Muscle of back (tissue), 11 donors: ENCODE measurements around the gene PARP12. TPM values are rescaled to one million over a fixed set of nuclear protein-coding genes. Genes with fewer than 3 reads are reported as not detected.
A peak's percentile ranks its signal among the peaks of the same experiment; 100 is the strongest.

Experiments
- DNase-seq, 3 donors: peaks; one replicate each; pipeline versions ENCODE4 v3.0.0 to v3.0.0-alpha.2; 2013
- polyA plus RNA-seq, 10 donors: library from polyadenylated mRNA; unstranded; fragments of 120-200 nt; gene quantifications; one replicate each; pipeline ENCODE4 v1.2.1, GENCODE V29; 2013; ENCODE audit not compliant: insufficient read length in 10 of 10

Gene PARP12
- polyA plus RNA-seq, 10 donors, result 5.8 to 17.6 (median 10.1) TPM

DNA sequence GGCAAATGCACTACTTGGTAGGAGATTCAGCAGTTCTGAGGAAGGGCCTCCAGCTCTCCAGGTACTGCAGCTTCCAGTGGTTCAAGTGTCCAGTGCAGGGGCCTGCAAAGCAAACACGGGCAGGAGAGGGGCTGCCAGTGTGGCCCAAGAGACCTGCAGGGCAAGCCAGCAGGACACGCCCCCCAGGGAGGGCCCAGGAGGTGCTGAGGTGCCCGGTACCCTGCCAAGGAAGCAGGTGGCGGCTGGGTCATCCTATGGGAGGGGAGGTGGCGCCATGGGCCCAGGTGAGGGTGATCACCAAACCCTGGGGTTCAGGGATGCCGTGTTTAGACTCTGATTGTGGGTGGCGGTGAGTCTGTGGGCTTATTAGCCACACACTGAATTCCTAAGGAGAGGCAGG, 45.7 kb downstream of the PARP12 start:
- DNase-seq, result no peak

DNA sequence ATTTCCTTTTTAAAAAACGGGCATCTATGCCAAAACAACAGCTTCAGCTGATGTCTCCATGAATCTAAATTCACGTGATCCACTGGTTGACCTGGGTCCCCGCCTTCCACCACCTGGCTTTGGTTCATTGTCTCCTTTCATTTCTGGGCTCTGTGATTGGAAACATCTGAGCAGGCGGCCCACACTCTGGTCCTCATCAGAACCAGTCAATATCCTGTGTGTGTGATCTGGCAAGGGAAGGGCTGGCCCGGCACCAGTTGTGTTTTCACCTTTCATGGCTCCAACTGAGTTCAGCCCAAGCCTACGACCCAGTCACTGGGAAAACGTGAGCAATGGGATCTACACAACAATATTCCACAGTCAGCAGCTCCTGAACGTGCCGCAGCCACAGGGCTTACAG, 46.2 kb downstream of the PARP12 start:
- DNase-seq, result no peak

- DNase-seq, result no peak
These were observed 47.2 kb downstream of the PARP12 start for GRCh38 chr7:140015471-140015970.

DNA sequence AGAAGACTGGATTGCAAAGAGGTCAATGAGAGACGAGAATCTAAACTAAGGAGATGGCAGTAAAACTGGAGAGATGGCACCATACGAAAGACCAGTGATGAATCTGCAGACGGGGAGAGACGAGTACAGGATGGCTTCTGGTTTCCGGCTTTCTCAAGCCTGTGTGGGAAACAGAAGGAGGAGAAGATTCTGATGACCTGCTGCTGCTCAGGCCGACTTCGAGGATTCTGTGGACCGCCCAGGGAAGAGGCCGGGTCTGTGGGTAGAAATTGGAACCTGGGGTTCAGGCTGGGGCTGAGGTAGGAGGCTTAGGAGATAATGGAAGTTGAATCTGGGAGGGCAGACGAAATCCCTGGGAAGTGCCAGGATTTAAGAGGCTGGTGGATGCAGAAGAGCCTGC, 48.6 kb downstream of the PARP12 start:
- no peak for DNase-seq

- DNase-seq, result no peak
These were observed 49.1 kb downstream of the PARP12 start for GRCh38 chr7:140013676-140014075.

DNA sequence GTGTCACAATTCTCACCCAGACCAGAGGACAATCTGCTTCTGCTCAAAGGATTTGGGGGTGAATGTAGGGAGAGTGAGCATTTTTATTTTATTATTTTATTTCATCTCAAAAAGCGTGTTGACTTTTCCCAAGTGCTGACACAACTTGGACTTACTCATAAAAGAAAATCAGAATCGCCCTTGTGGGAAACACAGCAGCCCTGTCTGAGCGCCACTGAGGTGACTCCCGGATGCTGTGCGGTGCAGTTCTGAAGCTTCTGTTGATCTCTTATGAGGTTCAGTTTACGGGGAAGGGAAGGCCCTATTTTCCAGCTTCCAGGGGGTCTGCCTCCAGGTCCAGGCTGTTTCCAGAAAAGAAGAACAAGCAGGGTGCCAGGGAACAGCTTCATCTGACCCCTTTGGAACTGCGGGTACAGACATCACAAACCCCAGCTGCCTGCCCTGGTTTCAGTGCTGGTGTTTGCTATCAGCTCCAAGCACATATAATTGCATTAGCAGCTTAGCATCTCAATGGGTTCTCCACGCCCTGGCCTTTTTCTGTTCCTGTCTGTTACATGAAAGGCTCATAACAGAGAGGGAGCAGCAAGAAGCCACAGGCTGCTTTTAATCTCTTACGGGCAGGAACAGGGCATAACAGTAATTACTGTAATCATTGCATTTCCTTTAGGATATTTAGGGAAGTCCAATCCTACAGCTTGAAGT, 52.4 kb downstream of the PARP12 start:
- no peak for DNase-seq

DNA sequence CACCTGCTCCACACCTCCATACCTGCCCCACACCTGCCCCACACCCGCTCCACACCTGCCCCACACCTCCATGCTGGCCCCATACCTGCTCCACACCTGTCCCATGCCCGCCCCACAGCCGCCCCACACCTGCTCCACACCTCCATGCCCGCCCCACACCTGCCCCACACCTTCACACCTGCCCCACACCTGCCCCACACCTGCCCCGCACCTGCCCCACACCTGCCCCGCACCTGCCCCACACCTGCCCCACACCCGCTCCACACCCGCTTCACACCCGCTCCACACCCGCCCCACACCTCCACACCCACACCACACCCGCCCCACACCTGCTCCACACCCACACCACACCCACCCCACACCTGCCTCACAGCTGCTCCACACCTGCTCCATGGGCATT, 53.0 kb downstream of the PARP12 start:
- no peak for DNase-seq

DNA sequence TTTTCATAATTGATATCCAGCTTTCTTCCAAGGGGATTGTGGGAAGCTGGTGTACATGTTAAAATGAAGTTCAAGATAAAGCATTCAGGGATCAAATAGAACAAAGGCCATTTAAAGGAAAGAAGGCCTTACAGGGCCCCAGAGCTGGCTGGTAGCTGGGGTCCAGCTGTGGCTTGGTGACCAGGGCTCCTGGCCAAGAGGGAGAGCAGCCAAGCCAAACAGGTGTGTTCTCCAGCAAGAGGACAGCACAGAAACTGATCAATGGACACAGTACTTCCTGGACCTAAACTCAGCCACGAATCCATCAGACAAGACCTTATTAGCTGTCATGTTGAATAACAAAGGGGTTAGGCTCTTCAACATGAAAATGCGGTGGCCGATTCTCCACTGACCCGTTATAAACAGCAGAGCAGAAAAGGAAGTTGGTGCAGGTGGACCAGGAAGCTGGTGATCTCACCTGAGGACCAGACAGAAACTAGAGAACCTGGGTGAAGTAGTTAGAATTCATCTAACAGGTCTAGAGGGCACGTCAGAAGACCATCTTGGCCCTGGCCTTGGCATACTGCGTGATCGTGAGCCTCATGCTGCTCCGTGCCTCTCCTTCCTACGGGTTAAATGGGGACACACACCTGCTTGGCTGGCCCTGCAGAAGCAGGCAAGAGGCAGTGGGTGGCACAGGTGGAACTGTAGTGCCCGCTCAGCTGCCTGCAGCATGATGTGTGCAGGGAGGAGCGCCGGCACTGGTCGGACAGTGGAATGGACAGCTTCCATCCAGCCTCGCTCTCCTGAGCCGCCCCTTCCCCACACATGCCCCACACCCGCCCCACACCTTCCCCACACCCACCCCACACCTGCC, 53.8 kb downstream of the PARP12 start:
- no peak for DNase-seq

DNA sequence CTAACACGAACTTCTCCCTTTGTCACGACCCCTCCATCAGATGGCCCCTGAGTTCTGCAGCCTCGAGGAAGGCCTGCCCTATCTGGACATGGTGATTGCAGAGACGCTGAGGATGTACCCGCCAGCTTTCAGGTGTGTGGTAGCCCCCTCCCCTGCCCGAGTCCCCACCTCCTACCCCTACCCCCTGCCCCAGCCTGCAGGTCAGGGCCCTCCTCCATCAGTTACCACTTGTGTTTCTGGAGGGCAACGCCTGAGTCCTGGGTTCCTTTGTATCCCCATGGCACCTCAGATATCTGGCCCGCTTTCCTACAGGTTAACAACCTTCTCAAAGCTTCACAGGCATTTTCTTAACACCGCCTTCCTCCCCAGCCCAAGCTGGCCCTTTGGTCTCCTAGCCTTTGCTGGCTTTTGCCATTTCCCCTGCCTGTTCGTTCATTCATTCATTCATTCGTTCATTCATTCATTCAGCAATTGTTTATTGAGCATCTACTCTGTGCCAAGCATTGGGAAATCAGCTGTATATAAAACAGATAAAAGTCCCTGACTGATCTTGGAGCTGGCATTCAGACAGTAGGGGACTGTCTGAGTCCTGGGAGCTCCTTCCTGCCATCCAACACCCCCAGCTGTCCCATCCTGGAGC, 55.6 kb downstream of the PARP12 start:
- DNase-seq, result no peak

GRCh38 chr7:140006600-140006999, 56.2 kb downstream of the PARP12 start:
- no peak for DNase-seq

DNA sequence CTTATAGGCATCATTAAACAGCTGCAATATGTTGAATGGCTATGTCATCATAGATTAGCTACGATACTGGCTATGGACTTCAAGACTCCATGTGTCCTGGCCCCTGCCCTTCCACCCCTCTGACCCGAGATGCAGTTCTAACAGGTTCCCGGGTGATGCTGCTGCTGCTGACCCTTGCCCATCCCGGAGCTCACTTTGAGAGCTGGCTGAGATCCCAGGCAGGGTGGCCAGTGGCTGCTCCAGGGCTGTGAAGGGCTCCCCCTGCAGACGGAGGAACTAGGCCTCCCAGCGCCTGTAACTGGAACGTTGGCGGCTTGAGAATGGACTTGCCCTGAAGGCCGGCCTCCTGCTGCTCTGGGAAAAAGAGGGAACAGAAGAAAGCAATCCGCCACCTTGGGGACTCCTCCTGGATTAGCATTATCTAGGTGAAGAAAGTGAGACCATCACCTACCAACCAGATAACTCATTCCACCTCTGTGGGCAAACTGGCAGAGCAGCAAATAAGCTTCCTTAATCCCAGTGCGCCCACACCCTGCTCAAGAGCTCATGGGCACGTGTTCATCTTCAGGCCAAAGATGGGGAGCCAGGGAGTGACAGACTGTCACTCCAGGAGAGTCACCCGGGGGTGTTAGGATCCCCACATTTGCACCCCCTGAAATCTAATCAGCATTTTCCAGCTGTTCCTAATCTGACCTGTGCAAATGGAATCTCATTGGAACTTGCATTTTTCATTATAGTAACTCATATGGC, 56.8 kb downstream of the PARP12 start:
- DNase-seq, result no peak

DNA sequence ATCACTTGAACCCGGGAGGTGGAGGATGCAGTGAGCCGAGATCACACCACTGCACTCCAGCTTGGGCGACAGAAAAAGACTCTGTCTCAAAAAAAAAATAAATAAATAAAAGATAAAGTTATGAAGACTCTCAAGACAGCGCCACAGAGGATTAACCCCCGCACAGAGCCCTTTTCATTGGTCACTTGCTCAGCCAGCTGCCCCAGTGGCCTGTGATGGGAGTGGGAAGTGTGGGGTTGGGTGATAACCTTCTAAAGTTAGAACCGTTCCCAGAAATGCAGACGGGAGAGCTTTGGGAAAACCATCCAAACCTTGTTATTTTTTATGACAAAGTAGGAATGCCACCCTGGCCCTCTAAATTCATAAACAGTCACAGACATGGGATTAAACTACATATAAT, 57.4 kb downstream of the PARP12 start:
- no peak for DNase-seq

DNA sequence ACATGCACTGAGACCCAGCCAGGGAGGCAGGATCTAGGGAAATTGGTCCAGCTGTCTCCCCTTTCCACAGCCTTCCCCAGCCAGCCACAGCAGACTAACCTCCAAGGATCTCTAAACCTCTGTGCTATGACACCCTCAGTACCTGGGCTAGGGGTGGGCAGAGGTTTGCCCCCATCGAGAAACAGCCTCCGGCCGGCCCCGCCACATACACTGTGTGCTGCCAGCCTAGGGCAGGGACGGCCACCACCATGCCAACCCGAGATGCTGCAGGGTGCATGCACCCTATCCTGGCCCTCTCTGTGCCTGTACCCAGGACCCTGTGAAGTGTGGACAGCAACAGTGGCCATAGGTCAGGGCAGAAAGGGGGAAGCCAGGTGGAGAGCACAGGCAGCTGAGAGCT, 58.1 kb downstream of the PARP12 start:
- DNase-seq, result no peak

GRCh38 chr7:140003913-140004382, 58.8 kb downstream of the PARP12 start:
- peak; percentile 25 to 67 (median 31) for DNase-seq

- no peak for DNase-seq
These were observed 62.0 kb downstream of the PARP12 start for GRCh38 chr7:140000666-140001268.

DNA sequence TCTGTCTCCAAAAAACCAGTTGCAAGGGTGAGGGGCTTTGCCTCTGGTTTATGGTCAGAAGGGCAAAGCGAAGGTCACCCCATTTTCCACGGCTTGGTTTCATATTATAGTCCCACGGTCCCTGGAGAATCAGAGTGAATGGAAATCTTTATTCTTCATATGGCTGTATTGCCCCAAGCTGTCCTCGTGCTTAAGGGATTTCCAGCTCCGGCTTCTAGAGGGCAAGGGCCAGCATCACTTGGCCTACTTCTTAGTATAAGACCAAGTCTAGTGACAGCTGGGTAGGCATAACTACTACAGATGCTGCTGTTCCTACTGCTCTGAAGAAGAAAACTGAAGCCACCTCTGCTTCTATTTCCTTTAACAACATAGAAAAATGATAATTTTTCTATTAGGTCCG, 63.2 kb downstream of the PARP12 start:
- DNase-seq, result no peak

GRCh38 chr7:139998572-139998971, 64.2 kb downstream of the PARP12 start:
- no peak for DNase-seq

DNA sequence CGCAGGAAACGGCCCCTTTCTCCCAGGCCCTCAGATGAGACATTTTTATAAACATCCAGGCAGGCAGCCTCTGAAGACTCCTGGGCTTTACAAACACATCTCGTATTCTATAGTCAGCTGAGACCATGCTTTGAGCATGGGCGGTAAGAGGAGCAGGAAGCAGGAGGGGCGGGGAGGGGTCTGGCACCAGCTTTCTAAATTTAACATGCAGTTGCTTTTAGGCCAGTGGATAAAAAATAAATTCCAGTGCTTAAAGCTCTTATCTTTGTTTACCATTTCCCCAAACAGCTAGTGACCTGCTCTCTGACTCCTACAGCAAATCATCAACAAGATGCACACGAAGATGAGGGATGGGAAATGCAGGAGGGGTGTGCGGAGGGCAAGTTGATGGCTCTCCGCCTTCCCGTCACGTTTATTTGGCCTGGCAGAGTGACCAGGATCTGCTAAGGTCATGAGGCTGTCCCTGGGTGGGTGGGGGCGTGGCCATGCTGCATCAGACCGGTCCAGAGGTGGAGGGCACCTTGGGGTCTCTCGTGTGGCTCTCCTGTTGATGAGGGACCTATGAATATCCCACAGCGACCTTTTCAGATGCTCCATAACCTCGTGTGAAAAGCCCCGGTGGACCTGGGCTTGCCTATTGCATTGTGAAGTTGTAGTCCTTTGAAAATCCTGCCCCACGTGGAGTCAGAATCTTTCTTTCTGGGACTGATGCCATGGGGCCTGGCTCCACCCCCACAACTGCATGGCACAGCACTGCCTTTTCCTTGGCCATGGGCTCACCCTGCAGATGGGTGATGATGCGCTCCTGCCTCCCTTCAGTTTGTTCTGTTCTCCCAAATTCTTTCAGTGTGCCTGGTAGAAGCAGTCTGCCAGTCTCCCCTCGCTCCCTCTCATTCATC, 67.5 kb downstream of the PARP12 start:
- peak in 2 of 3 donors; percentile 8 to 51 for DNase-seq

GRCh38 chr7:139994356-139994755, 68.4 kb downstream of the PARP12 start:
- DNase-seq, result no peak

- DNase-seq, result no peak
These were observed 69.2 kb downstream of the PARP12 start for GRCh38 chr7:139993592-139993991.
